NOMO-1 treated with DMSO at 0.1 percent for 48 hours (cell line): Measurements from ENCODE around the gene COL4A1.

Experiments
- DNase-seq: peaks from one replicate; lab custom pipeline; 2025; ENCODE audit not compliant: unreplicated experiment; lab: John Stamatoyannopoulos, UW

COL4A1 gene

GRCh38 chr13:110261166-110262081 is 45.5 kb downstream of the COL4A1 start:
- DNase-seq, result no peak

DNA sequence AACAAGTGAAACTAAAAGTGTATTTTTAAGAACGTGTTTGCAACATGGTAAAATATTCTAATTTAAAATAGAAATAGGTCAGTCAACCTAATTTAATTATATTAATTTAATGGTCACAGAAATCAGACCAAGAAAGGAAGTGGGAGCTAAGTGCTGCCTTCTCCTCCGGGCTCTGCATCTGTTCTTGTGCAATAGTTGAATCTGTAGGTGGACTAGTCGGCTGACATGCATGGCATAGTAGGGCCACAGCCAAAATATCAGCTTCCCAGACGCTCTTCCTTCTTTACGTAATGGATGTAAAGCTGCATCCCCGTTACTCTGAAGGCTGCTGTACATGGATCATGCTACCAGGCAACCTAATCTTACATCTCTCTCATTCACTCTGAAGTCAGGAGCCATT is 47.3 kb downstream of the COL4A1 start:
- no peak for DNase-seq

DNA sequence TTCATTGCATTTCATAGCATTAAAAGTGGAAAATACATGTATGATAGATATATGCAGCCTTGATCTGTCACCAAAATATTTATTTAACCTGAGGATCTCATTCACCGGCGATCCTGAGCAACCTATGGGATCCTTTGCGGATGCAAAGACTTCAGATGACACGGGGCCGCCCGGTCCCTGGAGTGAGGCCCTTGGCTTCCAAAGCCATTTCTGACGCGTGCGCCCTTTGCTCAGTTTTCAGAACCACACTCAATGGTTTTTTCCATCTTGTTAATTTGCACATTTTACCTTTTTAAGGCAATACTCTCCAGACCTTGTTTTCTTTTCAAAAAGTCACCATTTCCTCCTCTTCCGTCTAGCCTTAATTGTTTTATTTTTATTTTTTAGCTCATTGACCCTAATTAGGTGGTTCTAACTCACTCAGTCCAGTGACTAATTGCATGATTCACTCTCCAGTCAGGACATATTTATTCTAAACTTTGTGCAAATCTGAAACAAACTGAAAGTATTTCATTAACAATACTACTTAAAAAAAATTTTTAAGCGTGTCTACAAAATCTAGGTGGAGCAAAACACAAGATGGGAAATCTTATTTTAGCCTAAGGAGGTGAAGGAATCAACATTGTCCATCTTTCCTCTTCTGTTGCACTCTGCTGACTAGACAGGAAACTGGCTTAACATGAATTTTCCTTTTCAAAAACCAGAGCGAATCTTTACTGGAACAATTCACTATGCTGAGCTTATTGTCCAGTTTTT is 47.9 kb downstream of the COL4A1 start:
- no peak for DNase-seq

GRCh38 chr13:110257408-110257807 is 49.5 kb downstream of the COL4A1 start:
- DNase-seq, result no peak

DNA sequence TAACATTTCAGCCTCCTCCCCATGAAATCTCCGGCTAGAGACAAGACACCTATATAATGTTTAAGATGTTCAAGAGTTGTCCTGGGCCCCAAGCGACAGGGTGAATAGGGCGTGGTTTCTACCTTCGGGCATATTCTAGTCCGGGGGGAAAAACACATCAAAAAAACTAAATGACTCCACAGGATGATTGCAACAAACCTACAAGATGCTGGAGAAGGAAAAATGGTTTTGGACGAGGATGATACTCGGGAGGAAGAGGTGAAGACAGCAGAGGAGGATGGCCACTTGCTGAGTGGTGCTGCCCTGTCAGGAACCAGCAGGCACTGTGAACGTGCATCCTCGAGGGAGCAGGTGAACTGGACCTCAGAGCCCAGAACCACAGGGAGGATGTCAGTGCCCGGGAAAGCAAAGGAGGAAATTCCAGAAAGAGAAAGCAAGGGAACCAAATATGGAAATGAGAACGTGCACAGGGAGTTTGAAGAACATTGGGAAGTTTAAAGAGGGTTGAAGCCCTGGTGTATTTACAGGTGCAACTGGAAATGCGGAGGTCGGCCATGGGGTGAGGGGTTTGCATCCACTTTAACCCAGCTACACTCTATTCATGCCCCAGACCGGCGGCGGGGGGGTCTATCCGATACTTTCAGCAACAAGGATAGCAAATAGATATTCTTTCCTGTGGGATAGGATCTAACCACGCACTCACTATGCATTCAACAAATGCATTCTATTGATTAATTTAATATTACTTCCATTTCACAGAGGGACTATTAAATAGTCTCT is 50.6 kb downstream of the COL4A1 start:
- DNase-seq, result no peak

GRCh38 chr13:110254751-110255553 is 52.0 kb downstream of the COL4A1 start:
- no peak for DNase-seq

- DNase-seq, result no peak
Measured at GRCh38 chr13:110254151-110254679, 52.7 kb downstream of the COL4A1 start.

- DNase-seq, result no peak
Measured at GRCh38 chr13:110251193-110251819, 55.7 kb downstream of the COL4A1 start.

DNA sequence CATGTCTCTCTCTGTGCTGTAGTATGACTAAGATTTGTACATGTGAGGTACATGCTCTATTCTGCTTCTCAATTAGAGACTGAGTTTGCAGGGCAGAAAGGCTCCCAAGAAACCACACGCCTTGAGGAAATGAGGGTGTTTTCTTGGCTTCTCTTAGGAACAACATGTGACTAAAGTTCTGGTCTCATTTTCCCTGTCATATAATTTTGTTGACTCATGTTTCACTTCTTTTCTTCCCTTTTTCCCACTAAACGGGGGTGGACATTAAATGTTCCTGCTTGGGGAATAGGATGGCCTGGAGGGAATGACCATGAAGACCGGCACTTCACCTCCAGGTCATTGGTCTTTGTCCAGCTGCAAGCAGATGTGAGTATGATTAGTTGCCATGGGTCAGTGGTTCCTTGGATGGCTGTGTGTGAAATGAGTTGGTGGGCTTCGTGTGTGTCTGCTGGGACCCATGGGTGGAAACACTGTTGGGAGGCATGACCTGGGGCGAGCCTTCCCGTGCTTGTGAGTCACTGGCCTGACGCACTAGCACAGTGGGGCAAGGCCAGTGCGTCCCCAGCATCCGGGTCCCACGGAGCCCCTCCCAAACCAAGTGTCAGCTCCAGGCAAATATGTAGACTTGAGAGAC is 56.6 kb downstream of the COL4A1 start:
- no peak for DNase-seq

- DNase-seq, result no peak
Measured at GRCh38 chr13:110249326-110249725, 57.6 kb downstream of the COL4A1 start.

DNA sequence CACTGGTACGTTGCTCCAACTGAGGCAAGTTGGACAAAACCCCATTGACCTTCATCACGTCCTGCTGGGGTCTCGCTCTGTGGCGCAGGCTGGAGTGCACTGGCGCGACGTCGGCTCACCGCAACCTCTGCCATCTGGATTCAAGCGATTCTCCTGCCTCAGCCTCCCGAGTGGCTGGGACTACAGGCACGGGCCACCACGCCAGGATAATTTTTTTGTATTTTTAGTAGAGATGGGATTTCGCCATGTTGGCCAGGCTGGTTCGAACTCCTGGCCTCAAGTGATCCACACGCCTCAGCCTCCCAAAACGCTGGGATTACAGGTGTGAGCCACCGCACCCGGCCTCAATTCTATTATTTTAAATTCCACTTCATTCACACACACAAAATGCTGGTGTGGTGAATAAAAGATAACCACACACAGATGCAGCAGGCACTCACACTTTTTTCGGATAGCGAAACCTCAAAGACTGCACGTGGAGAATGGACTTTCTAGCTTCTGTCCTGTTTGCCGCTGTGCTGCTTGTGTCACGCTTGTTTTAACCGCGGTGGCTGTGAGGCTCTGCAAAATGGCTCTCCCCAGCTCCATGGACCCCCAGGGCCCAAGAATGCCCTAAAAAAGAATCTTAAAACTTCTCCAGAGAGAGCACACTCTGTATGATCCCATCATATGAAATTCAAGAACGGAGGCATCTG is 58.4 kb downstream of the COL4A1 start:
- DNase-seq, result no peak

DNA sequence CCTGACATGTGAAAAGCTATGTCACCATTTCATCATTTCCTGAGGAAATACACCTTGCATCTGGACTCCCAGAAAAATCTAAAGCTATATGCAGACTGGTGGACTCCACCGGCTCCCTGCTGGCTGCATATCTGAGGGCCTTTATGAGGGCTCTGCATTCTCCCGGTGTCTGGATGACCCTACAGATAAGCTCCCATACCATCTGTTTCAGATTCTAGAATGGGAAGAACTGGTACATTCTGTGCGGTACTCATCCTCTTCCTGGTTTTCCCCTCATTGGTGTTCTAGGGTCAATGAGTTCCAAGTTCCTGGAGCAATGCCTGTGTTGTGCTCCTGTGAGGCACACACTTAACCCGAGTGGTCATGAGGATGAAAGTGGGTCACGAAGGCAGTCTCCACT is 60.4 kb downstream of the COL4A1 start:
- no peak for DNase-seq

DNA sequence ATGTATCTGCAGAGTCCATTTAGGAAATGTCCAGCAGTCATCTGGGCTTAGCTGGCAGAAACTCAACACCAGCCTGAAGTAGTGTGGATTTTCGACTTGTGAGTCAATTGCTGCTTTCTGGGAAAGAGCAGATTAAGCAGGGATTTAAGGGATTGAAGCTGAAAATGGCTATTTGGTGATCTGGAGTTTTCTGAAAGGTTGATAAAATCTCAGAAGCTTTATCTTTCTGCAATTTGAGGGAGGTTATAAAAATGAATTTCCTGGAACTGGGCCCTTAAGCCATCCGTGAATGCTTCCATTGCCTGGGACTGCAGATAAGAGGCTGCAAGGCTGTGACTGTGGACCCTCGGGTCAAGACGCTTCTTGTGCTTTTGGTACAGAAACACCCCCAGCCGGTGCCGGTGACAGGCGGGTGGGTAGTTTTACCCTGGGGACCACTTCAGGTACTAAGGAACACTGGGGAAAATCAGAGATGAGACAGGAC is 61.5 kb downstream of the COL4A1 start:
- DNase-seq, result no peak

GRCh38 chr13:110244976-110245375 is 62.0 kb downstream of the COL4A1 start:
- DNase-seq, result no peak

- DNase-seq, result no peak
Measured at GRCh38 chr13:110244071-110244830, 62.7 kb downstream of the COL4A1 start.

- DNase-seq, result no peak
Measured at GRCh38 chr13:110242615-110243014, 64.3 kb downstream of the COL4A1 start.

DNA sequence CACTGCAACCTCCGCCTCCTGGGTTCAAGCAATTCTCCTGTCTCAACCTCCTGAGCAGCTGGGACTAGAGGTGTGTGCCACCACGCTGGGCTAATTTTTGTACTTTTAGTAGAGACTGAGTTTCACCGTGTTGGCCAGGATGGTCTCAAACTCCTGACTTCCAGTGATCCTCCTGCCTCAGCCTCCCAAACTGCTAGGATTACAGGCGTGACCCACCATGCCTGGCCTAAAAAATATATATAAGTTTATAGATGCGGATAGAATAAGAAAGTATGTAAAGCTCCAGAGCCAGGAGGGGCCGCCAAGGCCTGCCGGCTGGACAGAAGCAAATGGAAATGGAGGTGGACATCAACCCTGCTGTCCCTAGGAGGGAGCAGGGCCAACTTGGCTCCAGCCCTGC is 66.0 kb downstream of the COL4A1 start:
- DNase-seq, result no peak

DNA sequence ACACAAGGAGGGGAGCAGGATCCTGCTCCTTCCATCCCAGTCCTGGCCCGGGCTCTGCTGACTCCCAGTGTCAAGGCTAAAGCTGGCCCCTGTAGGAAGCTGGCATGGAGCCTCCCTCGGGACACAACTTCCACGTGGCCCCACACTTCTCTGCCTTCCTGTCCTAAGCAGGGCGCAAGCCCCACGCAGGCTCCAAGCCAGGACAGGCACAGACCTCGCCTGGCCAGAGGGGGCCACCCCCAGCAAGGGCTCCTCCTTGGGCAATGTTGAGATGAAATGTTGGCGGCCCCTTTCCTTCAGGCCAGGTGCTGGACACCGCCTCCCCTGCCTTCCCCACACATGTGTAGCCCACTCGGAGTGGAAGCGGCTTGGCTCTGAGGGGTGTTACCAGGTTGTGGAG is 66.6 kb downstream of the COL4A1 start:
- DNase-seq, result no peak
